ENCODE results near the gene ODF2. TPM values are rescaled to one million over a fixed set of nuclear protein-coding genes. Genes with fewer than 3 reads are reported as not detected.
"Not testable (repeated sequence)": the region's sequence is repeated elsewhere in the genome, so short reads cannot be mapped to it uniquely, and the experiment has no call there.

ODF2 gene
- total RNA-seq, 1 donor from 2014 or later: 12.0 TPM

- intact Hi-C loops (cut with DNase I); DNase-seq; ATAC-seq (ENCODE audit: poor library complexity): not testable (repeated sequence)
Observed at GRCh38 chr9:128422022-128422782, 33.6 kb upstream of the ODF2 start.

DNA sequence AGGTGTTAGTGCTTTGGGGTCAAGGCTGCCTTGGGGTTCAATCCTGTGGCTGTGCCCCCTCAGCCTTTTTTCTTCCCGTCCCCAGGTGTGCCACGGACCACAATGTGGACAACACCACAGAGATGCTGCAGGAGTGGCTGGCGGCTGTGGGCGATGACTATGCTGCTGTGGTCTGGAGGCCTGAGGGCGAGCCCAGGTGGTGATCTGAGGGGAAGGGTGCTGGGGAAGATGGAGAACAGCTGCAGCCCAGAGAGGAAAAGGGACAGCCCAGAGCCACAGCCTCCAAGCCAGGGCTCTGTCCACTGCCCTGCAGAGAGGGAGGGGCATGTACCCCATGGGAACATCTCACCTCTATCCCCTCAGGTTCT lies 33.0 kb upstream of the ODF2 start:
- DNase-seq (no peak), ATAC-seq (ENCODE audit: poor library complexity) (no peak)
- intact Hi-C loops (cut with DNase I): no loop called here

GRCh38 chr9:128423356-128423755 lies 32.5 kb upstream of the ODF2 start:
- ATAC-seq (ENCODE audit: poor library complexity); DNase-seq; intact Hi-C loops (cut with DNase I): not testable (repeated sequence)

- ATAC-seq (ENCODE audit: poor library complexity) (no peak), DNase-seq (no peak)
- intact Hi-C loops (cut with DNase I): no loop called here
Observed at GRCh38 chr9:128424268-128424780, 31.5 kb upstream of the ODF2 start.

GRCh38 chr9:128428644-128429512 lies 26.9 kb upstream of the ODF2 start:
- intact Hi-C loops (cut with DNase I): no loop called here
- DNase-seq: no peak
- no peak for ATAC-seq (ENCODE audit: poor library complexity)

DNA sequence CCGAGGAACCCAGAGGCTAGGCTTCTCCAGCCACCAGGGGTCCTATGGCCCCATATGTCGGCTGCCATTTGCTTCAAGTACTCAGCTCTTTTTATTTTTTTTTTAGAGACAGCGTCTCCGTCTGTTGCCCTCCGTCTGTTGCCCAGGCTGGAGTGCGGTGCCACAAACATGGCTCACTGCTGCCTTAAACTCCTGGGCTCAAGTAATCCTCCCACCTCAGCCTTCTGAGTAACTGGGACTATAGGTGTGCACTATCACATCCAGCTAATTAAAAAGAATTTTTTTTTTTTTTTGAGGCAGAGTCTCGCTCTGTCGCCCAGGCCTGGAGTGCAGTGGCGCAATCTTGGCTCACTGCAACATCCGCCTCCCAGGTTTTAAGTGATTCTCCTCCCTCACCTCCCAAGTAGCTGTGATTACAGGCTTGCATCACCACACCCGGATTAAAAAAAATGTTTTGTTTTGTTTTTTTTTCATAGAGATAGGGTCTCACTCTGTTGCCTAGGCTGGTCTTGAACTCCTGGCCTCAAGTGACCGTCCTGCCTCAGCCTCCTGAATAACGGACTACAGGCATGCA lies 26.2 kb upstream of the ODF2 start:
- intact Hi-C loops (cut with DNase I): no loop called here
- no peak for ATAC-seq (ENCODE audit: poor library complexity)
- no peak for DNase-seq

- DNase-seq: no peak
- no peak for ATAC-seq (ENCODE audit: poor library complexity)
- intact Hi-C loops (cut with DNase I): no loop called here
Observed at GRCh38 chr9:128431207-128431606, 24.6 kb upstream of the ODF2 start.

- intact Hi-C loops (cut with DNase I): no loop called here
- ATAC-seq (ENCODE audit: poor library complexity): no peak
- DNase-seq: no peak
Observed at GRCh38 chr9:128434340-128434739, 21.5 kb upstream of the ODF2 start.

GRCh38 chr9:128435611-128436010 lies 20.2 kb upstream of the ODF2 start:
- no peak for DNase-seq
- ATAC-seq (ENCODE audit: poor library complexity): no peak
- intact Hi-C loops (cut with DNase I): no loop called here

GRCh38 chr9:128438343-128439109 lies 17.3 kb upstream of the ODF2 start:
- peak; percentile 92 for DNase-seq
- ATAC-seq (ENCODE audit: poor library complexity): peak; percentile 95
- intact Hi-C loops (cut with DNase I): no loop called here

DNA sequence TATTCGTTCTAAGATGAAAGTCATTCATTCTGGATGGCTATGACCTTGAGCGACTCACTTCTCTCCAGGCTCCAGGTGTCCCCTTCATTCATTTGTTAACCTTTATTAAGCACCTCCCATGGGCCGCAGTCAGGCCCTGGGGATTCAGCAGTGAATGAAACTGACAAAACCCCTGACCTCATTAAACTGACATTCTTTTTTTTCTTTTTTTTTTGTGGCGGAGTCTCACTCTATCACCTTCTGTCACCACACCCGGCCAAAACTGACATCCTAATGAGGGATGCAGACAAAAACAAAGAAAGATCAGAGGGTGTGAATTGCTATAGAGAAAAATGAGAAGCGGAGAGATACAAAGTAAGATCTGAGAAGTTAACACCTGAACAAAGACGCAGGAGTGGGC lies 16.5 kb upstream of the ODF2 start:
- intact Hi-C loops (cut with DNase I): no loop called here
- ATAC-seq (ENCODE audit: poor library complexity) (no peak), DNase-seq (no peak)

DNA sequence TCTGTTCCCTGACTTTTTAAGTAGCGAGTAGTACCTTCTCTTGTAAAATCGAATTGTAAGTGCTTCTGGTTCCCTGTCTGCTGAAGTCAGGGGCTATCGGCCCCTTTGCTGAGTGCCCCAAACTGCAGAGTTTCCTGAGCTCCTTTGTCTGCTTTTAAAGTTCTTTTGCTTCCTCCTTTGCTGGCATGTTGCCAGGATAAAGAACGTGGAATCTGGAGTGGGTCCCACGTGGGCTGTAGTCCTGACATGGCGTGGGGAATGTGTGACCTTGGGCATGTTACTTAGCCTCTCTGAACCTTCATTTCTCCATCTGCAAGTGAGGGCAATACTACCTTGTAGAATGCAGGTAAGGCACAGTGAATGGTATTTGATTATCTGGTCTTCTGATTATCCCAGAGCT lies 13.7 kb upstream of the ODF2 start:
- DNase-seq: no peak
- no peak for ATAC-seq (ENCODE audit: poor library complexity)
- intact Hi-C loops (cut with DNase I): no loop called here

- ATAC-seq (ENCODE audit: poor library complexity); DNase-seq; intact Hi-C loops (cut with DNase I): not testable (repeated sequence)
Observed at GRCh38 chr9:128446505-128446904, 9.3 kb upstream of the ODF2 start.

- ATAC-seq (ENCODE audit: poor library complexity) (no peak), DNase-seq (no peak)
- intact Hi-C loops (cut with DNase I): no loop called here
Observed at GRCh38 chr9:128448746-128449145, 7.1 kb upstream of the ODF2 start.

DNA sequence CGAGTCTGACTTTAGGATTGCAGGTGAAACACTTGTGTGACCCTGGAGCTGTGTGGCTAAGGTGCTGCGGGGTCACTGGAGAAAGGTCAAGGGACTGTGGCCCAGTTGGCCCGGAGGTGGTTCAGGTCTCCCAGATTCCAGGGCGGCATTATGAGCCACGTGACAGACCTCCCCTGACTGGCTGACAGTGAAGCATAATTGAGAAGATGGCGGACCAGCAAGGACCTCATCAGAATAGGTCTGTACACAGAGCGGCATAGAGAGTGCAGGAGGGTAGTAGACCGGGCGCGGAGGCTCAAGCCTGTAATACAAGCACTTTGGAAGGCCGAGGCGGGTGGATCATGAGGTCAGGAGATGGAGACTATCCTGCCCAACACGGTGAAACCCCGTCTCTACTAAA lies 815 bp upstream of the ODF2 start:
- DNase-seq: no peak
- ATAC-seq (ENCODE audit: poor library complexity): no peak
- intact Hi-C loops (cut with DNase I): loop anchor here (5.0 kb wide), 1 partner anchor 97 kb away; the partner anchor contains the start of gene SPTAN1

GRCh38 chr9:128456613-128457061 lies 831 bp downstream of the ODF2 start:
- intact Hi-C loops (cut with DNase I): loop anchor here (5.0 kb wide), 1 partner anchor 96 kb away; the partner anchor contains the start of gene SPTAN1
- DNase-seq: peak; percentile 80
- peak; percentile 80 for ATAC-seq (ENCODE audit: poor library complexity)

GRCh38 chr9:128457207-128457606 lies 1.4 kb downstream of the ODF2 start:
- intact Hi-C loops (cut with DNase I): loop anchor here (5.0 kb wide), 1 partner anchor 95 kb away; the partner anchor contains the start of gene SPTAN1
- ATAC-seq (ENCODE audit: poor library complexity): no peak
- DNase-seq: no peak

DNA sequence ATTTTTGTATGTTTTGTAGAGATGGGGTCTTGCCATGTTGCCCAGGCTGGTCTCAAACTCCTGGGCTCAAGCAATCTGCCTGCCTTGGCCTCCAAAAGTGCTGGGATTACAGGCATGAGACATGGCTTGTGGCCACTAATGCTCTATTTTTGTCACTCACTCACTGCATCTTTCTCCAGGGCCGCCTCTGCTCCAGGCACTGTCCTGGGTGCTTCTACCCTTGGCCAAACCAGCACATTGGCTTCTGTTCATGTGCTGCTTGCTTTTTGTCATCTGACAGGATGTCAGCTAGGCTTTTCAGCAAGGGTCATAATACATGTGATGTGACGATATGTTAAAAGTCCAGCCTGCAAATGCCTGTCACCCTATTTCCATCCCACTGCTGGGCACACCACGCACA lies 3.2 kb downstream of the ODF2 start:
- DNase-seq: peak; percentile 47
- intact Hi-C loops (cut with DNase I): loop anchor here (5.0 kb wide), 1 partner anchor 93 kb away; the partner anchor contains the start of gene SPTAN1
- peak; percentile 44 for ATAC-seq (ENCODE audit: poor library complexity)

All from Right ventricle myocardium superior (tissue), 1 donor.